IMR-90 (cell line): ENCODE measurements around the gene ATP10D. TPM values are rescaled to one million over a fixed set of nuclear protein-coding genes. Genes with fewer than 3 reads are reported as not detected.

ENCODE experiments used
- ATAC-seq: fragments of 200-7000 bp; cut with Tn5 transposase; 2 replicates; pipeline ENCODE4 v1.9.1; 2020; ENCODE audit warnings: low read depth, mild to moderate bottlenecking, moderate library complexity
- BruUV-seq: library from RNA; stranded (reverse); fragments of 400-500 nt; replicated peaks from 2 replicates; lab custom pipeline; 2021; lab: Mats Ljungman, UMichigan
- CTCF ChIA-PET: fragments of 300-600 bp; formaldehyde crosslinking; extraction: SDS; loops from one replicate; lab custom pipeline; 2021; ENCODE audit warnings: antibody characterized with exemption; lab: Yijun Ruan, JAX
- POLR2A ChIA-PET: fragments of 300-600 bp; sonication (Branson Sonifier 250); formaldehyde crosslinking; loops from one replicate; lab custom pipeline; 2022; ENCODE audit warnings: antibody characterized with exemption; ENCODE audit not compliant: unreplicated experiment; lab: Charles Lee
- DNase-seq: peaks from one replicate; pipeline ENCODE4 v3.0.0; 2013
- H2AFZ ChIP-seq: replicated peaks from 2 replicates; pipeline ENCODE3; 2013; ENCODE audit warnings: low read length, mild to moderate bottlenecking; ENCODE audit not compliant: poor library complexity
- H2AK5ac ChIP-seq: 2 replicates; pipeline ENCODE4 v1.6.1; 2013; ENCODE audit warnings: low read depth, low read length, inconsistent platforms
- H2AK9ac ChIP-seq: replicated peaks from 2 replicates; pipeline ENCODE3; 2013; ENCODE audit warnings: mild to moderate bottlenecking, low read depth, low read length, moderate library complexity; ENCODE audit not compliant: poor library complexity
- H2BK120ac ChIP-seq: 2 replicates; pipeline ENCODE4 v1.6.1; 2013; ENCODE audit warnings: low read depth, low read length, inconsistent platforms
- H2BK15ac ChIP-seq: 3 replicates; pipeline ENCODE4 v1.6.1; 2013; ENCODE audit warnings: low read depth, low read length, inconsistent platforms
- H2BK20ac ChIP-seq: 2 replicates; pipeline ENCODE4 v1.6.1; 2013; ENCODE audit warnings: low read depth, mild to moderate bottlenecking, inconsistent platforms, low read length, moderate library complexity
- H2BK5ac ChIP-seq: 2 replicates; pipeline ENCODE4 v1.6.1; 2013; ENCODE audit warnings: mild to moderate bottlenecking, low read depth, low read length, inconsistent platforms; ENCODE audit not compliant: poor library complexity, severe bottlenecking
- H3K14ac ChIP-seq: replicated peaks from 2 replicates; pipeline ENCODE4 v1.6.1; 2013; ENCODE audit warnings: low read depth, low read length, inconsistent platforms
- H3K18ac ChIP-seq: 2 replicates; pipeline ENCODE4 v1.6.1; 2013; ENCODE audit warnings: low read depth, low read length, control low read depth
- H3K23ac ChIP-seq: 2 replicates; pipeline ENCODE4 v1.6.1; 2013; ENCODE audit warnings: low read depth, low read length, inconsistent platforms
- H3K27ac ChIP-seq: 2 replicates; pipeline ENCODE4 v1.5.1; 2013; ENCODE audit warnings: mild to moderate bottlenecking, control low read depth, low read length; ENCODE audit not compliant: insufficient read depth
- H3K27me3 ChIP-seq: 2 replicates; pipeline ENCODE4 v1.6.1; 2013; ENCODE audit warnings: low read length; ENCODE audit not compliant: control insufficient read depth, insufficient read depth
- H3K36me3 ChIP-seq: 2 replicates; pipeline ENCODE4 v1.6.1; 2013; ENCODE audit warnings: low read length, mixed read lengths; ENCODE audit not compliant: control insufficient read depth, insufficient read depth
- H3K4ac ChIP-seq: 2 replicates; pipeline ENCODE4 v1.6.1; 2013; ENCODE audit warnings: low read depth, low read length, inconsistent platforms
- H3K4me1 ChIP-seq: 2 replicates; pipeline ENCODE4 v1.6.1; 2013; ENCODE audit warnings: low read length, mixed read lengths; ENCODE audit not compliant: control insufficient read depth, insufficient read depth
- H3K4me2 ChIP-seq: 2 replicates; pipeline ENCODE4 v1.6.1; 2013; ENCODE audit warnings: low read depth, mild to moderate bottlenecking, control low read depth, low read length, moderate library complexity
- H3K4me3 ChIP-seq: 2 replicates; pipeline ENCODE4 v1.5.1; 2013; ENCODE audit warnings: low read depth, mild to moderate bottlenecking, control low read depth, low read length, moderate library complexity; ENCODE audit not compliant: insufficient read depth
- H3K56ac ChIP-seq: 2 replicates; pipeline ENCODE4 v1.6.1; 2013; ENCODE audit warnings: low read length, inconsistent platforms; ENCODE audit not compliant: insufficient read depth; ENCODE audit errors: extremely low read depth
- H3K79me1 ChIP-seq, 2 experiments: 2 replicates each; pipeline ENCODE4 v1.6.1; 2013; ENCODE audit warnings: low read length in 2 of 2, inconsistent platforms in 1 of 2, low read depth in 1 of 2
- H3K9ac ChIP-seq: 2 replicates; pipeline ENCODE4 v1.6.1; 2013; ENCODE audit warnings: low read depth, low read length, control low read depth
- H3K9me1 ChIP-seq: 2 replicates; pipeline ENCODE4 v1.6.1; 2013; ENCODE audit warnings: low read length, inconsistent platforms; ENCODE audit not compliant: insufficient read depth
- H3K9me3 ChIP-seq: 2 replicates; pipeline ENCODE4 v1.6.1; 2013; ENCODE audit warnings: low read length; ENCODE audit not compliant: control insufficient read depth, insufficient read depth
- H4K20me1 ChIP-seq: 2 replicates; pipeline ENCODE4 v1.6.1; 2013; ENCODE audit warnings: low read length, inconsistent platforms; ENCODE audit not compliant: insufficient read depth
- H4K5ac ChIP-seq: 2 replicates; pipeline ENCODE4 v1.6.1; 2013; ENCODE audit warnings: mild to moderate bottlenecking, low read depth, low read length, control low read depth
- H4K8ac ChIP-seq, 2 experiments: 2 replicates each; pipeline ENCODE4 v1.6.1; 2013; ENCODE audit warnings: low read depth in 2 of 2, low read length in 2 of 2, control low read depth in 1 of 2, inconsistent platforms in 1 of 2
- H4K91ac ChIP-seq: 2 replicates; pipeline ENCODE4 v1.6.1; 2013; ENCODE audit warnings: low read depth, low read length, inconsistent platforms; ENCODE audit not compliant: insufficient read depth
- BHLHE40 ChIP-seq: fragments of 150-350 bp; IDR thresholded peaks from 2 replicates; pipeline ENCODE4 v1.6.1; 2016; ENCODE audit warnings: mild to moderate bottlenecking, low read depth, low read length
- CEBPB ChIP-seq: IDR thresholded peaks from 2 replicates; pipeline ENCODE4 v1.6.1; 2012; ENCODE audit warnings: low read depth, low read length, improper control_type of control experiment
- MAZ ChIP-seq: IDR thresholded peaks from 2 replicates; pipeline ENCODE4 v1.6.1; 2012; ENCODE audit warnings: low read depth, mild to moderate bottlenecking, low read length, improper control_type of control experiment, moderate library complexity, borderline replicate concordance
- NFE2L2 ChIP-seq: fragments of 150-350 bp; IDR thresholded peaks from 2 replicates; pipeline ENCODE4 v1.6.1; 2016; ENCODE audit warnings: low read depth, mild to moderate bottlenecking, low read length
- POLR2A ChIP-seq: IDR thresholded peaks from 2 replicates; pipeline ENCODE4 v1.6.1; 2012; ENCODE audit warnings: mild to moderate bottlenecking, low read depth, low read length
- RAD21 ChIP-seq: IDR thresholded peaks from 2 replicates; pipeline ENCODE4 v1.6.1; 2012; ENCODE audit warnings: low read length, improper control_type of control experiment
- SMC3 ChIP-seq: fragments of 150-350 bp; IDR thresholded peaks from 2 replicates; pipeline ENCODE4 v1.6.1; 2016; ENCODE audit warnings: low read depth, mild to moderate bottlenecking, antibody characterized with exemption, low read length, moderate library complexity
- dilution Hi-C: fragments of 300-500 bp; cut with HindIII; formaldehyde crosslinking; loops from one replicate; pipeline ENCODE4 v1.14.3; 2018; ENCODE audit warnings: low sequenced_read_pairs; ENCODE audit not compliant: unreplicated experiment
- in situ Hi-C: fragments of 300-500 bp; cut with MboI; formaldehyde crosslinking; loops from 3 replicates; pipeline ENCODE4 v1.14.3; 2019; ENCODE audit warnings: low sequenced_read_pairs, inconsistent platforms, mixed read lengths
- intact Hi-C: fragments of 100-400 bp; cut with micrococcal nuclease; formaldehyde crosslinking; loops from 2 replicates; pipeline ENCODE4 v1.10.0; 2022
- polyA plus RNA-seq, 3 experiments: library from polyadenylated mRNA; depleted of rRNA; stranded (reverse); fragments of >200 nt; gene quantifications; 2 replicates each; pipeline ENCODE4 v1.2.3, GENCODE V29; 2012; ENCODE audit warnings: low replicate concordance in 1 of 3
- total RNA-seq: library from RNA; depleted of rRNA; stranded (reverse); fragments of >200 nt; gene quantifications from 2 replicates; pipeline ENCODE4 v1.2.3, GENCODE V29; 2012

ATP10D gene
- total and polyA plus RNA-seq, 2 of the 4 experiments (the other 2 are of a cell fraction), result 28.9 to 135 TPM

- no peak overlapping the region for H2BK15ac ChIP-seq
- ChIA-PET POLR2A (no interaction called here), CTCF (no interaction called here)
- no peak overlapping the region for H3K4ac ChIP-seq
- no peak overlapping the region for H3K56ac ChIP-seq
- no peak overlapping the region for H2BK20ac ChIP-seq
- intact Hi-C loops (no loop called here), dilution Hi-C loops (no loop called here), in situ Hi-C loops (loop anchor here (25.0 kb wide), 1 partner anchor 634 kb away; no protein-coding TSS in a partner anchor)
- H2BK120ac ChIP-seq, result no peak overlapping the region
- H4K20me1 ChIP-seq, result no peaks in the 10 kb centered on the region
- no peak overlapping the region for H3K4me3 ChIP-seq
- H3K23ac ChIP-seq, result no peak overlapping the region
- H3K18ac ChIP-seq, result no peak overlapping the region
- BruUV-seq, result no TSS peak
- H3K14ac ChIP-seq, result no peak overlapping the region
- ATAC-seq, result no peak
- H2AK5ac ChIP-seq, result no peak overlapping the region
- no peak overlapping the region for H3K9ac ChIP-seq
- no peaks in the 10 kb centered on the region for H3K9me3 ChIP-seq
- H2AK9ac ChIP-seq, result no peak overlapping the region
- H2BK5ac ChIP-seq, result no peak overlapping the region
- no peak overlapping the region for H4K8ac ChIP-seq
- peaks cover 6% of the 10 kb centered on the region for H3K9me1 ChIP-seq
- H4K5ac ChIP-seq, result no peak overlapping the region
- H3K36me3 ChIP-seq, result peaks cover 27% of the 10 kb centered on the region
- peaks cover 5 to 6% of the 10 kb centered on the region in 2 experiments; a peak in 2 of 4 replicates for H3K79me1 ChIP-seq
- TF ChIP-seq NFE2L2, result no peak
- no peak for TF ChIP-seq POLR2A
- no peak for TF ChIP-seq CEBPB
- no peak for TF ChIP-seq SMC3
- no peak for TF ChIP-seq RAD21
- no peak for TF ChIP-seq BHLHE40
- no peak for TF ChIP-seq MAZ
- no peak overlapping the region for H3K4me2 ChIP-seq
- H3K27me3 ChIP-seq, result no peaks in the 10 kb centered on the region
- no peak overlapping the region for H4K91ac ChIP-seq
- no peak overlapping the region for H3K27ac ChIP-seq
- H3K4me1 ChIP-seq, result no peaks in the 10 kb centered on the region
- DNase-seq, result no peak
- H2AFZ ChIP-seq, result no peak overlapping the region
Observed at GRCh38 chr4:47570816-47571215, 85.7 kb downstream of the ATP10D start.
